IPS DF 4.7 (cell line): Measurements from ENCODE around the gene TLE1.
"Not testable (repeated sequence)": the region's sequence is repeated elsewhere in the genome, so short reads cannot be mapped to it uniquely, and the experiment has no call there.

ENCODE experiments used
- DNase-seq: peaks from one replicate; pipeline ENCODE4 v3.0.0-alpha.2; 2013; ENCODE audit warnings: low spot score; ENCODE audit errors: extremely low read depth

TLE1 gene

DNA sequence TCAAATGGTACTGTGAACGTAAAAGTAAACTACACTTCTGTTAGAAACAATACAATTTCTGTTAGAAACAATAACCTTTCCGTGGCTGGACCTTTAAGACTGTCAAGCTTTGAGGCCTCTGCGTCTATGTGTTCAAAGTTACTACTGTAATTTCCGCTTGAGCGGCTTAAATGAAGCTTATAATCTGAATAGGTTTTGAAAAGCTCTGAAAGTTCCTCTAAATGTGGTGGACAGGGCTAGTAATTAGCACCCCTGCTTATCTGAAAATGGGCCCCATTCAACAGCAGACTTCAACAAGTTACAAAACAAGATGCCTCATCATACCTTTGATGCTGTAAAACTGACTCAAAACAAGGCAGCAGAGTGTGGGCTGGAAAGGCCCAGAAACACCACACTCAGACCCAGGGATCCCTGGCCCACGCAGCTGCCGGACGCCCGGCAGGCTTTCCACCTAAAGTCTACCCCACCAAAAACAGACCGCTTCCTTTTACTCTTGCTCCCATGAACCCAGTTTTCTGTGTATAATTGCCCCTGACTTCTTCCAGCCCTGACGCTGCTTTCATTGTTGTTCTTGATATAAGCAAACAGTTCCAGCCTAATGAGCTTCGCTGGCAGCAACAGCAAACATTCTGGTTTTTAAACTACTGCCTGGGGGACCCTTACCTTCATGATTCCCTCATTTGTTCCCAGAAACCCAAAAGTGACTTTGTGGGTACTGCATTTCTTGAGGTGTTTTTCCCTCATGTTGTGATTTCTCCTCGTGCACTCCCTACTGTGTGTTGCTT lies 66.7 kb downstream of the TLE1 start:
- DNase-seq, result no peak

DNA sequence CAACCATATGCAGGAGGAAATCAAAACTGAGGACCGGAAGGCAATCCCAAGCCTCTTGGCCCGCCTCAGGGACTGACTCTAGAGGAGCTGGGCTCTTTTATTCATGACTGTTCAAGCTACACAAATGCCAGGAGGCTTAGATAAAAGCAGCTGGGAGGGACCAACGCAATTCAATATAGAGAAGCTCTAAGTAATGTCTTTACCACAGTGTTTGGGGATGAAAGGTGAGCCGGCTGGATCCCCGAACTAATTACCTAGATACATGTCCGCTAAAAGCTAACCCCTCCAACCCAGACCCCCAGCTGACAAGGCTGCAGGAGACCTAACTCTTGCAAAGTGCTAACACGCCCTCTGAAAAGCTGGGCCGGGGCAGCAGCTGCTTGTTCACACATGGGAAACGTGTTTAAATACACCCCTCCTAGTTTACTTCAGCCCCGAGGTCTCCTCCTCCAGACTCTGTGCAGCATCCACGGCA lies 67.5 kb downstream of the TLE1 start:
- DNase-seq, result no peak

GRCh38 chr9:81621118-81621517 lies 68.2 kb downstream of the TLE1 start:
- DNase-seq, result no peak

GRCh38 chr9:81620002-81620390 lies 69.4 kb downstream of the TLE1 start:
- DNase-seq, result no peak

DNA sequence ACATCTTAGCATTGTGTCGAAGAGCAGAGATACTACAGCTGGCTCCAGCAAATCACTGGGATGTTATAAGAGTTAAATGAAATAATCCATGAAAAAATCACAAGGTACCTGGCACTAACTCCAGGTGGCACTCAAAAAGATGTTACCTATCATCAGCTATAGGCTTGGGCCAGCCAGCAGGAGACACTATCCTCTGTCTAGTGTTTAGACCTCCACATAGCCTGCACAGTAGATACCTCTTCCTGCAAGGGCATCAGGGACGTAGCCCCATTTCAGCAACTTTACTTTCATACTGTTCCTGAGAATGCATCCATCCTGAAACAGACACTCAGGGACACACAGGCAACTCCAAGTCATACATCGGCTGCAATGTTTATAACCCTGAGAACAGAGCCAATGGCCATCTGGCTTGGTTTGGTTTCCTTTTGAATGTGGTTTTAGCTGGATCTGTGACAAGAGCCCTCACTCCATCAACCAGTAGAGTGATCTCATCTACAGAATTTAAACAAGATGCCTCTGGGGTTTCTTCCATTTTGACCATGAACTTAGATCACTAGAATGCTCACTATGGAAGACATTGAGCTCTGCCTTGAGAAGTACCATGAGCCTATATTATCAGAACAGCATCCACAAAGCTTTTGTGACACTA lies 69.9 kb downstream of the TLE1 start:
- no peak for DNase-seq

- DNase-seq, result no peak
These were observed 70.4 kb downstream of the TLE1 start for GRCh38 chr9:81618923-81619322.

GRCh38 chr9:81616141-81616540 lies 73.2 kb downstream of the TLE1 start:
- DNase-seq, result no peak

DNA sequence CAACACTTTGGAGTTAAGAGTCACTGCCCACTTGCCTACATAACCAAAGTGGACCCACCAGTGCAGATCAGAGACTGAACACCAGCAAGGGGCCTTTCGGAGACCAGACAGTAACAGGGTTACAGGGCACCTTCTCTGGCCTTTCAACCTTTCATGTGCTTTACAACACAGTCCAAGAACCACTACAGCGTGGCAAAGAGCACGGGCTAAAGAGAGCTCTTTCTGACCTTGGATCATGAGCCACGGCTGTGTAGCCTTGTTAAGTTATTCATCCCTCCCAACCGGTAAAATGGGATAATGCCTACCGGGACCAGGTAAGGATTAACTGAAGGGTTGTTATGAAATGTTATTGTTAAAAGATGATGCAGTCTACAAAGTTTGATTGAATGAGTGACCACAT lies 75.0 kb downstream of the TLE1 start:
- DNase-seq, result no peak

DNA sequence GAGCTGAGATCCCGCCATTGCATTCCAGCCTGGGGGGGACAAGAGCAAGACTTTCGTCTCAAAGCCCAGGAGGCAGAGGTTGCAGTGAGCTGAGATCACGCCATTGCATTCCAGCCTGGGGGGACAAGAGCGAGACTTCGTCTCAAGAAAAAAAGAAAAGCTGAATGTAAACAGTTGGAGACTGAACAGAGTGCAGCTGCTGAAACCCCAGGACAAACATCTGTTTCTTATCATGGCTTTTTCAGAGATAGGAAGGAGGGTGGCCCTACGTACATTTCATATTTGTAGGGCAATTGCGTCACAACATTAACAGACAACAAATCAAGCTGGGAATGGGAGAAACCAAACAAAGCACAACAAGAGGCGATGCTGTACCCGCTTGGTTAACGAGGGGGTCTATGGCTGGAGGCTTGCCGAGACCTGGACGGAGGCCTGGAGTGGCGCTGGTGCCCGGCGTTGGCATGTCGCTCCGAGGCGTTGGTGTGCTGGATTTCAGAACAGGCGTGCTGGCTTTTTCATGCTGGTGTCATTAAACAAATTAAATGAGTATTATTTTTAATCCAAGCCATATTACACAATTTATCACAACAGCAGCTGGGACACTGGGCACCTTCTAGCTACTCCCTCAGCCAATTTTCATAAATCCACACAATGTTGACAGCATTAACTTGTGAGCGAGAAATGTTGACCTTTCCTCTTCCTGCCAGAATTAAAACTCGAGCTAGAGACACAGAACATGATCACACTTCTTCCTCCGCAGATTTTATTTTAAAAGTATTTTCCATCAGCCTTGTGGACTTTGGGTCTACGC lies 76.1 kb downstream of the TLE1 start:
- no peak for DNase-seq

DNA sequence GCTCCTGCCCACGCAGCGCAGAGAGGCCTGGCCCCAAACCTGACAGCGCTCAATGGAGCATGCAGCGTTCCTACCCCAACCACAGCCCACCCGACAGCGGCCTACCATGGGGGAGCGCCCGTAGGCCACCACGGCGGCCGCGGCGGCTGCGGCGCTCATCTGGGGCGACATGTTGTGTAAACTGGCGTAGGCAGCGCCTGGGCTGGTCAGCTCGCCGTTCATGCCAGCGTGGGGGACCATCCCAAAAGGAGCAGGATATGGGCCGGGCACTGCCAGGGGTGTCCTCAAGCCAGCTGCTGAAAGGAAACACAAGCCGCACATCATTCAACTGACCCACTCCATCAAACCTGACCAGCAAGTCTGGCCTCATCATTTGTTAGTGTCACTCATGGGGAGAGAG lies 77.7 kb downstream of the TLE1 start:
- DNase-seq, result no peak

DNA sequence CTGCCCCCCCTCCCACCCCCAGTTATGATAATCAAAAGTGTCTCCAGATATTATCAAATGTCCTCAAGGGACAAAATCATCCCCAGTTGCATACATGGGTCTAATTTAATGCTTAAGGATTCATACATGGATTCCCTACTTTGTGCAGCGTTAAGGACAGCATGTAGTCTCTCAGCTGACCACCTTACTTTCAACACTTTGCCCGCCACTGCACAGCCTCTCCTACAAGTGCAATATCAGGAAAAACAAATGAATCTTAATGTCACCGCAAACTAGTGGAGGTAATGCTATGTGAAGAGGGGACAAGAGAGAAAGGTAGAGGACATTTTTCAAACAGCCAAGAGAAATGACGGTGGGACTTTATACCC lies 78.6 kb downstream of the TLE1 start:
- no peak for DNase-seq

GRCh38 chr9:81609782-81610739 lies 79.3 kb downstream of the TLE1 start:
- DNase-seq, result no peak

DNA sequence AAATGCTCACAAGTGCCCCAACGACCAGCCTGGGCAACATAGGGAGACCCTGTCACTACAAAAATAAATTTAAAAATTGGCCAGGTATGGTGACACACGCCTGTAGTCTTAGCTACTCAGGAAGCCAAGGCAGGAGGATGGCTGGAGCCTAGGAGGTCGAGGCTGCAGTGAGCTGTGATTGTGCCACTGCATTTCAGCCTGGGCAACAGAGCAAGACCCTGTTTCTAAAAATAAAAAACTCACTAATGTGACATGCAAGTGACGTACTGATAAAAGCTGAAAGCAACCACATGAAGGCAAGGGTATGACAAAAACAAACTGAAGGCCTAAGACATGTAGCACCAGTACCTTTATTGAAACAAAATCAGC lies 81.1 kb downstream of the TLE1 start:
- DNase-seq, result no peak

DNA sequence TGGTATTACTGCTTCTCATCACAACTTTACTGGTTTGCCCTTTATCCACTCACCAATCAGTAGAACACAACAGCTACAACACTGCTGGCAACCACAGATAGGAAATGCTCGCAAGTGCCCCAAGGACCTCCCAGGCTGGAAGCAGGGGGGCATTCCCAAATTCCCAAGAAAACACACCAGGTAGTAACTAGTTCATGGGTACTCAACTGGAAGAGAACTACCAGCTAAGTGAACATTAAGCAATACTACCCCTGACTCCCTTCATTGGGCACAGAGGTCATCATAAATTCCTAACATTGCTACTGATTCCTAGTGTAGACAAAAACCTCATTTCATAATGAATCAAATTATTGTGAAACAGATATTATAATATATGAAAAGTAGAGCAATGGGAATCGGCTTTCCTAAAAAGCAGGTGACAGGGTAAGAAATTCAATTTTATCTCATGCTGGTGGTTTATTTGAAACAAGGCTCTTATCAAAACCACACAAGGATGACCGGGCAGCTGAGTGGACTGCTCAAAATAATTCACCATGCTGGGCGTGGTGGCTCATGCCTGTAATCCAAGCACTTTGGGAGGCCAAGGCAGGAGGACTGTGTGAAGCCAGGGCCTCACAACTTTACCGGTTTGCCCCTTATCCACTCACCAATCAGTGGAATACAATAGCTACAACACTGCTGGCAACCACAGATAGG lies 81.6 kb downstream of the TLE1 start:
- DNase-seq, result no peak

GRCh38 chr9:81606261-81606660 lies 83.1 kb downstream of the TLE1 start:
- DNase-seq, result not testable (repeated sequence)

- DNase-seq, result no peak
These were observed 84.1 kb downstream of the TLE1 start for GRCh38 chr9:81605170-81605670.

- no peak for DNase-seq
These were observed 84.8 kb downstream of the TLE1 start for GRCh38 chr9:81604306-81605169.

GRCh38 chr9:81602887-81603680 lies 86.3 kb downstream of the TLE1 start:
- DNase-seq, result no peak
